ENCODE measurements around the gene KCNIP4.

The KCNIP4 gene

DNA sequence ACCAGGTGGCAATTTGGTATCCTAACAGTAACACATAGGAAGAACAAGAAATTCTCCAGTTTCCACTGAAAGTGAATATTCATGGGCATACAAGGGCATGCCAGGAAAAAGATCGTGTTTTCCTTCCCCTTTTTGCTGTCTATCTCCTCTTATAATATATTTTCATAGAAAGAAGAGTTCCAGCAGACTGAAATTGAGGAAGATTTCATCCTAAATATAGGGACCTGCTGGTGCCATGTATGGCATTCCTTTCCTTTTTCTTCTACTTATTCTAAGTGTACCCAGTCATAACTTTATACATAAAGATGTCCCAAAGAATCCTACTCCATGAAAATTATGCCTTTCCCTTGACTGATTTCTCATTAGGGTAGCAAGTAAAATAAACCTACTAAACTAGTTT, 40.8 kb upstream of the KCNIP4 start:
- no peaks in the 10 kb centered on the region for H3K79me2 ChIP-seq
- H2AFZ ChIP-seq = no peak overlapping the region
- TF ChIP-seq, protein P1, sequence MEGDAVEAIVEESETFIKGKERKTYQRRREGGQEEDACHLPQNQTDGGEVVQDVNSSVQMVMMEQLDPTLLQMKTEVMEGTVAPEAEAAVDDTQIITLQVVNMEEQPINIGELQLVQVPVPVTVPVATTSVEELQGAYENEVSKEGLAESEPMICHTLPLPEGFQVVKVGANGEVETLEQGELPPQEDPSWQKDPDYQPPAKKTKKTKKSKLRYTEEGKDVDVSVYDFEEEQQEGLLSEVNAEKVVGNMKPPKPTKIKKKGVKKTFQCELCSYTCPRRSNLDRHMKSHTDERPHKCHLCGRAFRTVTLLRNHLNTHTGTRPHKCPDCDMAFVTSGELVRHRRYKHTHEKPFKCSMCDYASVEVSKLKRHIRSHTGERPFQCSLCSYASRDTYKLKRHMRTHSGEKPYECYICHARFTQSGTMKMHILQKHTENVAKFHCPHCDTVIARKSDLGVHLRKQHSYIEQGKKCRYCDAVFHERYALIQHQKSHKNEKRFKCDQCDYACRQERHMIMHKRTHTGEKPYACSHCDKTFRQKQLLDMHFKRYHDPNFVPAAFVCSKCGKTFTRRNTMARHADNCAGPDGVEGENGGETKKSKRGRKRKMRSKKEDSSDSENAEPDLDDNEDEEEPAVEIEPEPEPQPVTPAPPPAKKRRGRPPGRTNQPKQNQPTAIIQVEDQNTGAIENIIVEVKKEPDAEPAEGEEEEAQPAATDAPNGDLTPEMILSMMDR (IDR thresholded peaks at IDR 0.05) = no peak
- H3K4me1 ChIP-seq = no peaks in the 10 kb centered on the region
- no peak overlapping the region for H3K4me2 ChIP-seq (ENCODE audit: low read length)
- no peak overlapping the region for H3K27ac ChIP-seq
- H3K4me3 ChIP-seq (ENCODE audit: low read depth, low read length) = no peak overlapping the region
- no peaks in the 10 kb centered on the region for H3K9me3 ChIP-seq (ENCODE audit: control insufficient read depth, low read length)
- no peaks in the 10 kb centered on the region for H3K27me3 ChIP-seq (ENCODE audit: control insufficient read depth, insufficient read depth, low read length)
- no peaks in the 10 kb centered on the region for H3K36me3 ChIP-seq (ENCODE audit: control insufficient read depth, insufficient read depth, low read length)
- H3K9ac ChIP-seq = no peak overlapping the region

- no peak overlapping the region for H3K4me2 ChIP-seq (ENCODE audit: low read length)
- no peaks in the 10 kb centered on the region for H3K4me1 ChIP-seq
- TF ChIP-seq, protein P1 (IDR thresholded peaks at IDR 0.05) = no peak
- no peaks in the 10 kb centered on the region for H3K9me3 ChIP-seq (ENCODE audit: control insufficient read depth, low read length)
- no peaks in the 10 kb centered on the region for H3K27me3 ChIP-seq (ENCODE audit: control insufficient read depth, insufficient read depth, low read length)
- no peaks in the 10 kb centered on the region for H3K36me3 ChIP-seq (ENCODE audit: control insufficient read depth, insufficient read depth, low read length)
- no peaks in the 10 kb centered on the region for H3K79me2 ChIP-seq
- H3K4me3 ChIP-seq (ENCODE audit: low read depth, low read length) = no peak overlapping the region
- no peak overlapping the region for H2AFZ ChIP-seq
- H3K27ac ChIP-seq = no peak overlapping the region
- H3K9ac ChIP-seq = no peak overlapping the region
Observed at GRCh38 chr4:21986307-21986706, 37.7 kb upstream of the KCNIP4 start.

DNA sequence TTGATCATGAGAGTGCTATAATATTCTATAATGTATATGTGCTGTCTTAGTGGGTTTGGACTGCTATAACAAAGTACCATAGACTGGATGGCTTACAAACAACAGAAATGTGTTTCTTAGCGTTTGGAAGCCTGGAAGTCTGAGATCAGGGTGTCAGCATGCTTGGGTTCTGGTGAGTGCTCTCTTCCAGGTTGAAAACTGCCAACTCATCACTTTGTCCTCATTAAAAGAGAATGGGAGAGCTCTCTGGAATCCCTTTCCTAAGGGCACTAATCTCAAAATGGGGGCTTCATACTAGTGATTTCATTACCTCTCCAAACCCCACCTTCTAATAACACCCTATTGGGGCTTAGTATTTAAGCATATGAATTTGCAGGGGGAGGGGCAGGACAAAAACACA, 33.5 kb upstream of the KCNIP4 start:
- H3K36me3 ChIP-seq (ENCODE audit: control insufficient read depth, insufficient read depth, low read length) = no peaks in the 10 kb centered on the region
- H3K4me2 ChIP-seq (ENCODE audit: low read length) = no peak overlapping the region
- no peak overlapping the region for H3K27ac ChIP-seq
- no peak overlapping the region for H2AFZ ChIP-seq
- H3K9ac ChIP-seq = no peak overlapping the region
- TF ChIP-seq, protein P1 (IDR thresholded peaks at IDR 0.05) = no peak
- no peaks in the 10 kb centered on the region for H3K4me1 ChIP-seq
- H3K27me3 ChIP-seq (ENCODE audit: control insufficient read depth, insufficient read depth, low read length) = no peaks in the 10 kb centered on the region
- no peak overlapping the region for H3K4me3 ChIP-seq (ENCODE audit: low read depth, low read length)
- H3K79me2 ChIP-seq = no peaks in the 10 kb centered on the region
- H3K9me3 ChIP-seq (ENCODE audit: control insufficient read depth, low read length) = no peaks in the 10 kb centered on the region

GRCh38 chr4:21979196-21979595, 30.6 kb upstream of the KCNIP4 start:
- H3K4me3 ChIP-seq (ENCODE audit: low read depth, low read length) = no peak overlapping the region
- no peaks in the 10 kb centered on the region for H3K36me3 ChIP-seq (ENCODE audit: control insufficient read depth, insufficient read depth, low read length)
- no peaks in the 10 kb centered on the region for H3K27me3 ChIP-seq (ENCODE audit: control insufficient read depth, insufficient read depth, low read length)
- no peak overlapping the region for H3K9ac ChIP-seq
- H3K4me2 ChIP-seq (ENCODE audit: low read length) = no peak overlapping the region
- H2AFZ ChIP-seq = no peak overlapping the region
- no peaks in the 10 kb centered on the region for H3K9me3 ChIP-seq (ENCODE audit: control insufficient read depth, low read length)
- H3K27ac ChIP-seq = no peak overlapping the region
- no peaks in the 10 kb centered on the region for H3K79me2 ChIP-seq
- no peaks in the 10 kb centered on the region for H3K4me1 ChIP-seq
- TF ChIP-seq, protein P1 (IDR thresholded peaks at IDR 0.05) = no peak

DNA sequence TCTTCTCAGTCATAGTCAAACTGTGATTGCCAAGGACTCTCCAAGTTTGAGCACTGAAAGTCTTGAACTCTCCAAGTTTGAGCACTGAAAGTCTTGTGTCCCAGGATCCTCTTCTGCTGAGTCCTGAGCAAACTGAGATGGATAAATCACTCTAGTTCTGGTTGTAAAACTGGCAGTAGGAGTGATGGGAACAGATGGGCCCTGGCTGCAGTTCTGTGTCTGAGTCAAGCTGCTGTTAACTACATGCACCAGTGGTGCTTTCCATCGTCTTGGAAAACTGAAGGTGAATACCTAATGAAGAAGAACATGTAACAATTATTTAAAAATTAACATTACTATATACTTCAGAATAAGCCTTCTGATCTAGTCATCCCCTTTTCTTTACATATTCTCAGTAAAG, 27.6 kb upstream of the KCNIP4 start:
- no peak overlapping the region for H2AFZ ChIP-seq
- no peak overlapping the region for H3K4me2 ChIP-seq (ENCODE audit: low read length)
- no peaks in the 10 kb centered on the region for H3K36me3 ChIP-seq (ENCODE audit: control insufficient read depth, insufficient read depth, low read length)
- H3K4me1 ChIP-seq = no peaks in the 10 kb centered on the region
- no peak overlapping the region for H3K27ac ChIP-seq
- H3K9ac ChIP-seq = no peak overlapping the region
- H3K4me3 ChIP-seq (ENCODE audit: low read depth, low read length) = no peak overlapping the region
- TF ChIP-seq, protein P1 (IDR thresholded peaks at IDR 0.05) = no peak
- H3K9me3 ChIP-seq (ENCODE audit: control insufficient read depth, low read length) = no peaks in the 10 kb centered on the region
- no peaks in the 10 kb centered on the region for H3K27me3 ChIP-seq (ENCODE audit: control insufficient read depth, insufficient read depth, low read length)
- H3K79me2 ChIP-seq = no peaks in the 10 kb centered on the region

Data from parathyroid adenoma (tissue), 2 donors.